GM19328 (cell line): Measurements from ENCODE around the gene STT3B.
A peak's percentile ranks its signal among the peaks of the same experiment; 100 is the strongest.

Experiments
- ATAC-seq: cut with Tn5 transposase; IDR thresholded peaks from one replicate; pipeline ENCODE4 v1.9.1; 2021; ENCODE audit warnings: mild to moderate bottlenecking, moderate library complexity; ENCODE audit not compliant: unreplicated experiment

Gene STT3B

DNA sequence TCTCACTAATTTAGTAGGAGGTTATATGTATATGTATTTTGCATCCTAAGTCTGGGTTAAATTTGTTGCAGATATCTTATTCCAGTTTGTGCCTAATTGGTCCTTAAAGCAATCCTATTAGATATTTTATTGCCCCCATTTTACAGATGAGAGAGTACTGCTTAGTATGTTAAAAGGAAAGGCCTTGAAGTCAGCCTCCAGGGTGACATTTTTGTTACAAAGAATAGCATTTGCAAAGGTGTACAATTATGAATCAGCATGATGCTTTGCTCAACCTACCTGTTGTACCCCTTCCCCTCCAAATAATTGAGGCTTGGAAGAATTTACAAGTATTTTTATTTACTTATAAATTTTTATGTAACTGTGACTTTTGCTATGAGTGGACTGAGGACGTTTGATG is 14.0 kb downstream of the STT3B start:
- ATAC-seq: no peak

DNA sequence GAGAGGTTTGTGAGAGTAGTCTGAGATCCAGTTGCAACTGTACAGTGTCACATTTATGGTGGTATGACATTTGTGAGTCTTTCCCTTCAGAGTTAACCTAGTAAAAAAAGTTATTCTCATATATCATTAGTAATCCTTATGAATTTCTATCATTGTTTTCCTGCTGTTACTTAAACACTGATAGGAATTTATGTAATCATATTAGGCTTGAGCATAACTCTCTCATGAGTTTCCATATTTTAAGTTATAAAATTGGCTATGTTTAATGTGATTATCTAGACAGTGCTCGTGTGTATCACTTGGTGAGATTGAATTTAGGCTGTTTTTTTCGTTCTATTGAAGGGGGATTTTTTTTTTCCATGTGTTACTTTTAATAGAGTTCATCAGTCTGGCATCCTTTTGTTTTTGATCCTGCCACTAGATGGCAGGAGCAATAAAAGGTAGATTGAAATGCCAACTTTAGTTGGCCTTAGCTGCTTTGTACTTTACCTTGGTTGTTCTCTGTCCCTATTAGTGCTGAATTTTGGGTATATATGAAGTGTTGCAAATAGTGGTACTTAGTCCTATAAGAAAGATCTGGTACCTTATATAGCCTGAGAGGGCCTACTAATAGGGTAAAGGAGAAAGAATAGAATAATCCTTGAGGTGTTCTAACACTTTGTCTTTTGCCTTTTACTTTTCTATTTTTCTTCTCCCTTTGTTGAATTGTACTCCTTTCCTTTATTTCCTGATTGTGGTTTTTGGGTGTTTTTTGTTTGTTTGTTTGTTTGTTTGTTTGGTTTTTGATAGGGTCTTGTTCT is 17.9 kb downstream of the STT3B start:
- no peak for ATAC-seq

DNA sequence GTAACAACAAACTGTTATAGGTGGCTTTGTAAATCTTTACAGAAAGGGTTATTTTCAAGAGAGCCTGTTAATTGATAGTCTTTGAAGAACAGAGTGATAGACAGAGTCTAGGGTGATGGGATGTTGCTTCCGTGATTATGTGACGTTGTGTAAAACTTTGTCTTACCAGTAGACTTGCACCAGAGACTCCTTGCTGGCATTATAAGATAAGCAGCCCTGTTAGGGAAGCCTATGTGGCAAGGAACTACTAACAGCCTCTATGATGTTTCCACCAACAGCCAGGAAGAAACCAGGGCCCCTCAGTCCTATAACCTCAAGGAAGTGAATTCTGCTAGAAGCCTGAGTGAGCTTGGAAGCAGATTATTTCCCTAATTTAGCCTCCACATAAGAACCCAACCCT is 18.9 kb downstream of the STT3B start:
- no peak for ATAC-seq

DNA sequence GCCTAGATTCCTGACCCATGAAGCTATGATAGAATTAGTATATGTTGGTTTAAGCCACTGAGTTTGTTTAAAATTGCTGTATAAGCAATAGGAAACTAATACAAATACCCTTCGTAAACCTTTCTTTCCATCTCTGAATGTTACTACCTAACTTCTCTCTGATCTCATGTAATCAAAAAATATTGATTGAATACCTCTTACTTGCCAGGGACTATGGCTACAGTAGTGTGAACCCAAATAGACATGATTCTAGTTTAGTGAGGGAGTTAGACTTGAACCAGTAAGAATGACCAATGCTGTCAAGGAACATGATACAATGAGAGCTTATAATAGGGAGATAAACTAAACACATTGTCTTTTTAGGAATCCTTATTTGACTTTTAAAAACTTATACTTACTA is 19.4 kb downstream of the STT3B start:
- ATAC-seq: no peak

DNA sequence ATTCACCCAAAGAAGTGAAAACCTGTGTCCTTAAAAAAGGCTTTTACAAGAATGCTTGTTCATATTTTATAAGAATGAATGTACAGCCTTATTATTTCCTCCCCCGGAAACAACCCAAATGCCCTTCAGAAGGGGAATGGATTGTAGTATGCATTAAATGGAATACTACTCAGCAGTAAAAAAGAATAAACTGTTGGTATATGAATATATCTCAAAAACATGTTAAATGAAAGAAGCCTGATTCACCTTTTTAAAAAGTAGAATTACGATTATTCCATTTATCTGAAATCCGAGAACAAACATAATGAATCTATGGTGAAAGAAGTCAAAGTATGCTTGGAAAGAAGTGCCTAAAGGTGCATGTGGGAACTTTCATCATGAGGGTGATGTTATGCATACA is 20.5 kb downstream of the STT3B start:
- ATAC-seq: no peak

DNA sequence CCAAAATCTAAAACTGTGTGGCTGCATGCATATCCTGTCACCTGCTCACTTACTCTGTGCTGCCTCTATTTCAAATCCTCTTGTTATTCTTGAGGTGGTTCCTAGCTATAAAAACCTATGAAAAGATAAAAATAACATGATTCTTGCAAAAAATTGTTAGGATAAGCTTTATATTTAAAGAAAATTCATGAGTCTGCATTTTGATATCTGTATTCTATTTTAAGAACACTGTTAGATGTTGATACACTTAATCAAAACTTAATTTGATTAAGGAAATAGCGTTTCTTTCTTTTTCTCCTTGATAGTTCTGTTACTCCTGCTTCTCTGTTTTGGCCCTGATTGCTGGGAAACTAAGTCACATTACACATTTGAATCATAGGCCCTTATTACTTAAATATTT is 22.5 kb downstream of the STT3B start:
- no peak for ATAC-seq

DNA sequence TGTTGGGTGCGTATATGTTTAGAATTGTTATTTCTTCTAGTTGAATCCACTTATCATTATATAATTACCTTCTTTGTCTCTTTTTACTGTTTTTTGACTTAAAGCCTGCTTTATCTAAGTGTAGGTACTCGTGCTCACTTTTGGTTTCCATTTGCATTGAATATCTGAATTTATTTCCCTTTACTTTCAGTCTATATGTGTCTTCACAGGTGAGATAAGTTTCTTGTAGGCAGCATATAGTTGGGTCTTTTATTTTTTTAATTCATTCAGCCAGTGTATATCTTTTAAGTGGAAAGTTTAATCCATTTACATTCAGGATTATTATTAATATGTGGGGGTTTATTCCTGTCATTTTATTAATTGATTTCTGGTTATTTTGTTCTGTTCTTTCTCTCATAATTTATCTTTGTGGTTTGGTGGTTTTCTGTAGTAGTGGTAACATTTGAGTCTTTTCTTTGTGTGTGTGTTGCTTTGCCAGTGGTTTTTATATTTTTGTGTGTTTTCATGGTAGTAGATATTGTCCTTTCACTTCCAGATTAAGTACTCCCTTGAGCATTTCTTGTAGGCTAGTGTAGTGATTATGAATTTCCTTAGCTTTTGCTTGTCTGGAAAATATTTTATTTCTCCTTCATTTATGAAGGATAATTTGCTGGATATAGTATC is 27.3 kb downstream of the STT3B start:
- no peak for ATAC-seq

DNA sequence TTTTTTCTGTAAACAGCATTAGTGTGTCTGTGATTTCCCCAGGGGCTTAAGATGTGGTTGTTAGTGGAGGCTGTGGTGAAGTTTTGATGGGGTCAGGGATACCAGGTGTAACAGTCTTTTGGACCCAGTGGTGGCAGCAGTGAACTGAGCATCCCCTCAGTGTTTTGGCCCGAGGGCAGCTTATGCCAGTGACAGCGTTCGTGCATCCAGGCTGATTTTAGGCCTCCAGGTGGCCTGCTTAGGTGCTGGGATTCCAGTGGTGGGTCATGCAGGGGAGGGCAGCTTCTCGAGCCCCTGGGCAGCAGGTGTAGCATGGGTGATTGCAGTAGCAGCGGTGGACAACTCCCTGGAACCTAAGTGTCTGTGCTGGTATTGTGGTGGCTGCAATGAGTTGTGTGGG is 29.2 kb downstream of the STT3B start:
- ATAC-seq: no peak

DNA sequence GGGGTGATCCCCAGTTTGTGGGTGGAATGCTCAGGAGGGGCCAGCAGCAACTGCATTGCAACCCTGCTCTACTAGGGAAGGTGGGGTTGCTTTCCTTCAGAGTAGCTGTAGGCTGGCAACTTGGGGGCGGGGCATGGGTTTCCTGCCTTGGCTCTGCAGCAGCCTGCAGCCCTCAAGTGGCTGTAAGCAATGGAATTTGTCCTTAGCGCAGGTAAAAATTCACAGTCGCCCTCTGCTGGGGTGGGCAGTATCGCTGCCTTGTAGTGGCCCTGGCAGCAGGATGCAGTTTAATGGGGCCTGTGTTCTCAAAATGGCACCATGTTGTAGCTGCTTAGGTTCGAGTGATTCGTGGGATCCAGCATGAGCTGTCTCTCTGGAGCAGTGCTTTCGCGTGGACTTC is 29.8 kb downstream of the STT3B start:
- ATAC-seq: no peak

DNA sequence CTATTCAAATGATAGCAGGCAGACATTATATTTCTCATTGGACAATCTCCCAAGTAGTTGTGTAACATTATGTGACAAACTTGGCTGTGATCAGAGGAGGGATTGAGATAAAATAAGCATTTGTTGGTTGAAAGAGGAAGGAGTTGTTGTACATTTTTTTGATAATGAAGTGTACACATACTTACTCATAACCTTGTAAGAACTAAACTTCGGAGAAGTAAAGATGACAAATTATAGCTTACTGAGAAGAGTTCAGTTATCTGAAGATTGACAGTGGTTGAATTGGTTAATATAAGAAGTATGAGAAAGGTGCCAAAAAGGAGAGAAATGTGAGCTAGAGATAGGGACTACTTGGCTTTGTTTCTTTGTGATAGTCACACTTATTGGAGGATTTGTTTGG is 32.6 kb downstream of the STT3B start:
- ATAC-seq: no peak

DNA sequence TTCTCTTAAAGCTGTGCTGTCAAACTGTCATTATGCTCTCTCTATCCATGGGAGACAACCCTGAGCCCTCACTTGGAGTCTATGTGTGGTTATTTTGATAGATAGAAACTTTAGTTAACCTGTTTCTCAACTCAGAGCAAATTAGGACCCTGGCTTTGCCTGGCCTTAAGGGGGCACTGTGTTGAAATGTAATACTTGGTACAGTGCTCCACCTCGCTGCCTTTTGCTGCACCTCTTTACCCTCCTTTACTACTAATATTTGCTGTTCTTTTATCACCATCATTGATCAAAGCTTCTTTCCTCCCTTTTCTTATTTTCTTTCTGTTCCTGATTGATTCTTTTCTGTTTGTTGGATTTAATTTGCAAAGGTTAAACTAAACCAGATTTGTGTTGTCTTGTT is 34.3 kb downstream of the STT3B start:
- ATAC-seq: no peak

DNA sequence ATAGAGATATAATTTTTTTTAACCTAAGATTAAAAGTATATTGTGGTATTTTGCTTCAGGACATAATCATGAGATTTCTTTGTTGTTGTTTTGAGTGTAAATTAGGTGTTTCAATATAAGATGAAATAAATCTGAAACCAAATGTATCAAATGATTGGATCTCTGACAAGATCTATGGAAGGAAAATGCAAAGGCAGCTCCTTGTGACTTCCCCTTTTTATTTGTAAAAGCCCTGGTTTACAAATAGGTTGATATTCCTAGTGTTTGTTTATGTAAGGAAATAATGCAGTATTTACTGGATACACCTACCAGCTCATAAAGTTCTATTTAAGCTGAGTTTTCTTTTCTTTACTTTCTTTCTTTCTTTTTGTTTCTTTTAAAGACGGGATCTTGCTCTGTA is 35.9 kb downstream of the STT3B start:
- no peak for ATAC-seq

DNA sequence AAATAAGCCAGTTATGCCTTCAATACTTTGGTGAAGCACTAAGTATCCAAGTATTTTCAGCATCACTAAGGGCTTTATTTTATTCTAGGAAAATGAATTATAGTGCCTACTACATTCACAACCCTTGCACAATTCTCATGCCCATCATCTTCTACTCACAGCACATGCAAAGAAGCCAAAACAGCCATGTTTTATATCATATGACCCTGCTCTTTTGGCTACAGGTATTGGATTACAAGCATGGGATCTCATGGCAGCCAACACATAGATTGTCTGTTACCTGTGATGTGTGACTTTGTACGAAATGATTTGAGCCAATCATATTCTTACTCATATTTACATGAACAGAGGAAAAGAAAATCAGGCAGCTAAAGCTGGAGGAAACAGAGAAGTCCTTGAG is 38.6 kb downstream of the STT3B start:
- no peak for ATAC-seq

DNA sequence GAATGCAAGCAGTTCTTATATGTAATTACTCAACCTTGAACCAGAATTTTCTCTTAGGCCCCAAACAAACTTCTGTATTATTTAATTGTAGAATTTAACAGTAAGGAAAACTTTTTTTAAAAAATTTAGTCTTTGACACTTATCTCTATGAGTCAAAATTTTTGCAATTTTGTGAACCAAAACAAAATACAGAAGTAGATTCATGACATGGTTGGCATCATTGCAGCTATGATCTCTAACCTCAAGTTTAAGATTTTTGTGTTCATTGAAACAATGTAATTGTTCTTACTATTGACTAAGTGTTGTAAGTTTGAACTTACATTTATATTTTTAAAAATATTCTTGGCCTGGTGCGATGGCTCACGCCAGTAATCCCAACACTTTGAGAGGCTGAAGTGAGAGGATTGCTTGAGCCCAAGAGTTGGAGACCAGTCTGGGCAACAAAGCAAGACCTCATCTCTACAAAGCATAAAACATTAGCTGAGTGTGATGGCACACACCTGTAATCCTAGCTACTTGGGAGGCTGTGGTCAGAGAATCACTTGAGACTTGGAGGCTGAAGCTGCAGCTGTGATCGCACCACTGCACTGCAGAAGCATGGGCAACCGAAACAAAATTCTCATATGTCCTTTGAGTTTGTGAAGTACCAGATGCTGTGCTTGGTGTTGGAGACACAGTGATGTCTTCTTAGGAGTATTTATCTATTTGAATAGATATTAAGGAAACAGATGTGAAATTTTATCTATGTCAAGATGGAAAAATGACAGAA is 39.7 kb downstream of the STT3B start:
- no peak for ATAC-seq

DNA sequence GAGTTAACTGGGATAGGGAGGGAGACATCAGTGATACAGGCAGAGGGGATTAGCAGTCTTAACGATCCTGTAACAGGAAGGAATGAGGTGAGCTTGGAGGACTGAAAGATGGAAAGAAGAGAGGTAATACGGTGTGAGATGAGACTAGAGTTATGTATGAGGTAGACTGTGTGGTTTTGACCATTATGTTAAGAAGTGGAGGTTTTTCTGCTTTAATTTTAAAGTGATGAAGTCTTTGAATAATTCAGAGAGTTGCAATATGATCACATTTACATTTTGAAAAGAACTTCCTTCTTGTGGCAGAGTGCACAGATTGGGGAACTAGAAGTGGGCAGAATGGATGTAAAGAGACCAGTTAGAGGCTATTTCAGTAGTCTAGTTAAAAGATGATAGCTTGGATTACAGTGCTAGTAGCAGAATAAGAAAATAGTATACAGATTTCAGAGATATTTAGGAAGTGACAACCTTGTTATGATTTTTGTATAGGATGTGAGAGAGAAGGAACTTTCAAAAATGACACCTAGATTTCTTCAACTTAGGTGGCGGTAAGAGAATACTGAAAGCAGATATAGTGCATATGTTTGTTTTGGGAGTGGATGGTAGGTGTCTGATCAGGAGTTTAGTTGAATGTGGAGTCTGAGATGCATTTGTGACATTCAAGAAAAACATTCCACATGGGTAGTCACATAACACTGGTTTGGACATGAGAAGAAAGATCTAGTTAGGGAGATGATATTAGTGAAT is 40.5 kb downstream of the STT3B start:
- peak; percentile 54 for ATAC-seq

DNA sequence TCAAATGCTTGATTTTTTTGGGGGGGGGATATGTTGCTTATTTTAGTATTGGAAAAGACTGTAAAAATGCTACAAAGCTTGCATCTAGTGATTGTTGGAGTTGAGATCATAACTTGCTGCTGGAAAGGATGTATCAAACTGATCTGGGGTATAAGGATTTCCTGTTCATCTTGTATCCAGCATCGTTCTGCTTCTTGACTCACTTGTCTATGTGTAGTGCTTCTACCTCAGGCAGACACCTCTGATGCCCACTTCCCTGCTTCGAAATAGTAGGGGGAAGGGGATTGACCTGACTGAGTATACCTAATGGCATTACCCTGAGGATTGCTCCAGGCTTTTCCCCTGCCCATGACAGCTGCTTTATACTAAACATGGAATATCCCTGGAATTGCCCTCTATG is 42.7 kb downstream of the STT3B start:
- ATAC-seq: no peak

DNA sequence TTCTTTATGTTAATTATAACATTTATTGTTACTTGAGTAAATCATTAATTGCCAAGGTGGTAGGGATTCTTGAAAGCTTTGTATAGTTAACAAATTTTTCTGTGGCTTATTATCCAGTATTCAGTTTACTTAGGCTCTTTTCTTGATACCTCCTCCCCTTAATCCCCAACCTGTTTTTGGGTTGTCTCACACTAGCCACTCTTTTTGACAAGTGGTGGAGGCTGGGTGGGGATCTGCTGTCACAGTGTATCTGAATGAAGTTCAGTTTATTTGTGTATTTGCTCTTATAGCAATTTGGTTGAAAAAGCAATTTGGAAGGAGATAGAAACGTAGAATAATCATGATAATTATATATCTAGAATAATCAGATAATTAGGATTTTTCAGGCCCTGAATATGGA is 43.8 kb downstream of the STT3B start:
- no peak for ATAC-seq

DNA sequence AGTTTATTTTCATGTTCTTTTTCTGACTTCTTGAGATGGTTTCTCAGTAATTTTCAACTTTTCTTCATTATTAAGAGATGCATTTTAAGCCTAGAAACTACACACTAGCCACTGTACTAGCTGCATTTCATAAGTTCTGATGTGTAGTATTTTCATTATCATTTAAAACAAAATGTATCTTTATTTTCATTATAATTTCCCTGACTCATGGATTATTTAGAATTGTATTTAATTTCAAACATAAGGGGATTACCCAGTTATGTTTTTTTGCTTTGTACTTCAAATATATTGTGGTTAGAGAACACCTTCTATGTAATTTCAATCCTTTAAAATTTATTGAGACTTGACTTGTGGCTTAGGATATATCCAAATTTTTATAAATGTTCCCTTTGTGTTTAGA is 44.5 kb downstream of the STT3B start:
- no peak for ATAC-seq

DNA sequence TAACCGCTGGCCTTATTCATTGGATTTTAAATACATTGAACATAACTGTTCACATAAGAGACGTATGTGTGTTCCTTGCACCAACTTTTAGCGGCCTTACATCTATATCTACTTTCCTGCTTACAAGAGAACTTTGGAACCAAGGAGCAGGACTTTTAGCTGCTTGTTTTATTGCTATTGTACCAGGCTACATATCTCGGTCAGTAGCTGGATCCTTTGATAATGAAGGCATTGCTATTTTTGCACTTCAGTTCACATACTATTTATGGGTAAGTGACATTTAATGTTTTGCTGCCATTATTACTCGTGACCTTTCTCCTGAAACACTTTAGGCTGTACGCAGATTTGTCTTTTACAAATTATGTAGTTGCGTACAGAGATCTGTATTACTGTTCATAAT is 47.1 kb downstream of the STT3B start:
- ATAC-seq: no peak

DNA sequence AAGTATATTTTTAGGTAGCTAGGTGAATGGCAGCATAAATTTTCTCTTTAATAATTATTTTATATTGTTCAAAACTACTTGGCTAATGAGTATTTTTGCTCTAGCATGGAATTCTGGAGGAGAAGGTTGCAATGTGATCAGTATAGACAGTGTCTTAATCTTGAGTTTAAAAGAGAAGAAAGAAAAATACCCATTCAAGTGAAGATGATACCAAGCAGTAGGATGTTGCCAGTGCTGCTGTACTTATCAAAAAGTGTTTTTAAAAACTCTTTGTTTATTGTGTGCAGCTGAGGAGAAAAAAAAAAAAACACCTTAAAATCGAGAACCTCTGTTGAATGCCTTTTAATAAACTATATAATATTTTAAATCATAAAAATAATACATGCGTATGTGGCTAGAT is 47.9 kb downstream of the STT3B start:
- ATAC-seq: no peak

DNA sequence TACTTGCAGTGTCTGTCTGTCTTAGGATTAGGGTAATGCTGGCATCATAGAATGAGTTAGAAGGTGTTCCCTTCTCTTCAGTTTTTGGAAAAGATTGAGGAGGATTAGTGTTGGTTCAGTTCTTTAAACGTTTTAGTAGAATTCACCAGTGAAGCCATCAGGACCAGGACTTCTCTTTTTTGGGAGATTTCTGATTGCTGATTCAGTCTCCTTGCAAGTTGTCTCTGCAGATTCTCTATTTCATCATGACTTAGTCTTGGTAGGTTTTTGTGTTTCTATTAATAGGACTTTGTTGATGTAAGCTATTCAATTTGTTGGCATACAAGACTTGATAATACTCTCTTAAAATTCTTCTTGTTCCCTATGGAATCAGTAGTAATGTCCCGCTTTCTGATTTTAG is 48.9 kb downstream of the STT3B start:
- ATAC-seq: no peak
